HEK293T (cell line): ENCODE results near the gene CADPS2.

Experiments used
- ARNT ChIP-seq: fragments of 450-650 bp; IDR thresholded peaks from 2 replicates; pipeline ENCODE4 v1.6.1; 2017; ENCODE audit warnings: mild to moderate bottlenecking
- CTBP1 ChIP-seq: fragments of 450-650 bp; IDR thresholded peaks from 2 replicates; pipeline ENCODE4 v1.6.1; 2016; ENCODE audit warnings: borderline replicate concordance
- ELF4 ChIP-seq: fragments of 450-650 bp; IDR thresholded peaks from 2 replicates; pipeline ENCODE4 v1.6.1; 2017; ENCODE audit warnings: antibody characterized with exemption
- FOXA1 ChIP-seq: fragments of 450-650 bp; IDR thresholded peaks from 2 replicates; pipeline ENCODE4 v1.6.1; 2016; ENCODE audit warnings: mild to moderate bottlenecking
- FOXK2 ChIP-seq: fragments of 450-650 bp; IDR thresholded peaks from 2 replicates; pipeline ENCODE4 v1.6.1; 2016; ENCODE audit warnings: mild to moderate bottlenecking
- FOXM1 ChIP-seq: fragments of 450-650 bp; IDR thresholded peaks from 2 replicates; pipeline ENCODE4 v1.6.1; 2017; ENCODE audit warnings: mild to moderate bottlenecking, borderline replicate concordance
- LEF1 ChIP-seq: fragments of 450-650 bp; IDR thresholded peaks from 2 replicates; pipeline ENCODE4 v1.6.1; 2017; ENCODE audit warnings: mild to moderate bottlenecking, borderline replicate concordance
- SP1 ChIP-seq: fragments of 450-650 bp; IDR thresholded peaks from 2 replicates; pipeline ENCODE4 v1.6.1; 2017
- SUZ12 ChIP-seq: fragments of 450-650 bp; IDR thresholded peaks from 2 replicates; pipeline ENCODE4 v1.6.1; 2016; ENCODE audit warnings: mild to moderate bottlenecking
- TARDBP ChIP-seq: fragments of 450-650 bp; IDR thresholded peaks from 2 replicates; pipeline ENCODE4 v1.6.1; 2016
- ZNF384 ChIP-seq: fragments of 450-650 bp; IDR thresholded peaks from 2 replicates; pipeline ENCODE4 v1.6.1; 2016
- TF ChIP-seq, protein P1 (sequence below): fragments of 450-650 bp; IDR thresholded peaks from 2 replicates; pipeline ENCODE4 v1.6.1; 2016

DNA sequence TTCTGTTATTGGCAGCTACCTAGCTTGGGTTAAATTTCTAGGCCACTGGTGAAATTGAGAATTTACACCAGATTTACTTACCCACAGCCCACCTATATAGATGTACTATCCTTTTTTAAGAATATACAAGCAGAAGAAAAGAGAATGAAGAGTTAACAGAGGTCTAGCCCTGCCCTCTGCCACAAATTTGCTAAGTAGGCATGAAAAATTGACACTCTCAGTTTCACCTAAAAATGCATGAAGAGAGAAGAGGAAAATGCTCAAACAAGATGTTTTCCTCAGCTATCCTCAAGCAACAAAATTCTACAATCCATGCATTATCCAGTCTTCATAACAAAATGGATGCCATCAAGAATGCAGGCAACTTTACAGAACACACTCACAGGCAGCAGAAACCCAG is 158.9 kb downstream of the CADPS2 start:
- no peak for TF ChIP-seq SP1
- no peak for TF ChIP-seq ARNT
- TF ChIP-seq LEF1 = no peak
- no peak for TF ChIP-seq ZNF384
- TF ChIP-seq SUZ12 = no peak
- TF ChIP-seq, protein P1, sequence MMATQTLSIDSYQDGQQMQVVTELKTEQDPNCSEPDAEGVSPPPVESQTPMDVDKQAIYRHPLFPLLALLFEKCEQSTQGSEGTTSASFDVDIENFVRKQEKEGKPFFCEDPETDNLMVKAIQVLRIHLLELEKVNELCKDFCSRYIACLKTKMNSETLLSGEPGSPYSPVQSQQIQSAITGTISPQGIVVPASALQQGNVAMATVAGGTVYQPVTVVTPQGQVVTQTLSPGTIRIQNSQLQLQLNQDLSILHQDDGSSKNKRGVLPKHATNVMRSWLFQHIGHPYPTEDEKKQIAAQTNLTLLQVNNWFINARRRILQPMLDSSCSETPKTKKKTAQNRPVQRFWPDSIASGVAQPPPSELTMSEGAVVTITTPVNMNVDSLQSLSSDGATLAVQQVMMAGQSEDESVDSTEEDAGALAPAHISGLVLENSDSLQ = no peak
- no peak for TF ChIP-seq FOXM1
- TF ChIP-seq FOXA1 = no peak
- no peak for TF ChIP-seq TARDBP
- no peak for TF ChIP-seq ELF4
- no peak for TF ChIP-seq CTBP1
- no peak for TF ChIP-seq FOXK2
